Suprapubic skin (tissue), 4 donors: ENCODE data around the gene COL9A3. TPM values are rescaled to one million over a fixed set of nuclear protein-coding genes. Genes with fewer than 3 reads are reported as not detected.

Source experiments
- DNase-seq, 2 donors: peaks; one replicate each; pipeline ENCODE4 v3.0.0-alpha.2; 2019; ENCODE audit warnings: low spot score in 2 of 2
- H3K27ac ChIP-seq: fragments of 200-600 bp; sonication (generic); one replicate; pipeline ENCODE4 v1.5.1; 2019
- H3K27me3 ChIP-seq: fragments of 200-600 bp; sonication (generic); one replicate; pipeline ENCODE4 v1.5.1; 2019
- H3K36me3 ChIP-seq: fragments of 200-600 bp; sonication (generic); one replicate; pipeline ENCODE4 v1.5.1; 2019
- H3K4me1 ChIP-seq: fragments of 200-600 bp; sonication (generic); one replicate; pipeline ENCODE4 v1.5.1; 2019
- H3K4me3 ChIP-seq: fragments of 200-600 bp; sonication (generic); one replicate; pipeline ENCODE4 v1.5.1; 2019; ENCODE audit warnings: mild to moderate bottlenecking
- H3K9me3 ChIP-seq: fragments of 200-600 bp; sonication (generic); one replicate; pipeline ENCODE4 v1.5.1; 2019
- EP300 ChIP-seq: sonication (generic); formaldehyde crosslinking; IDR thresholded peaks from one replicate; pipeline ENCODE4 v1.6.1; 2017; ENCODE audit warnings: antibody characterized with exemption
- POLR2A ChIP-seq, 2 donors: fragments of 450-650 bp; IDR thresholded peaks; one replicate each; pipeline ENCODE4 v1.6.1; 2017; ENCODE audit warnings: antibody characterized with exemption in 2 of 2, mild to moderate bottlenecking in 2 of 2, moderate library complexity in 2 of 2
- POLR2AphosphoS5 ChIP-seq, 3 donors: sonication (generic); formaldehyde crosslinking; IDR thresholded peaks; one replicate each; pipeline ENCODE4 v1.6.1; 2017; ENCODE audit warnings: antibody characterized with exemption in 3 of 3
- WGBS: methylation state at CpG from one replicate; pipeline ENCODE4 v1.1.5; 2018; 5-methylcytosine and 5-hydroxymethylcytosine counted together
- total RNA-seq, 4 donors: library from RNA; depleted of rRNA; stranded (reverse); fragments of >200 nt; gene quantifications; one replicate each; pipeline ENCODE4 v1.1.0, GENCODE V29; 2016
- TF ChIP-seq, protein P1 (sequence below), 2 donors: fragments of 200-600 bp in 1 of 2; fragments of 450-650 bp in 1 of 2; sonication (generic) in 1 of 2; IDR thresholded peaks; one replicate each; pipeline ENCODE4 v1.5.1; 2016 to 2019; ENCODE audit warnings: antibody characterized with exemption in 2 of 2, mild to moderate bottlenecking in 1 of 2, moderate library complexity in 1 of 2

Gene COL9A3
- total RNA-seq, 4 donors from 2014 or later, result 6.1 to 11.3 (median 8.1) TPM

DNA sequence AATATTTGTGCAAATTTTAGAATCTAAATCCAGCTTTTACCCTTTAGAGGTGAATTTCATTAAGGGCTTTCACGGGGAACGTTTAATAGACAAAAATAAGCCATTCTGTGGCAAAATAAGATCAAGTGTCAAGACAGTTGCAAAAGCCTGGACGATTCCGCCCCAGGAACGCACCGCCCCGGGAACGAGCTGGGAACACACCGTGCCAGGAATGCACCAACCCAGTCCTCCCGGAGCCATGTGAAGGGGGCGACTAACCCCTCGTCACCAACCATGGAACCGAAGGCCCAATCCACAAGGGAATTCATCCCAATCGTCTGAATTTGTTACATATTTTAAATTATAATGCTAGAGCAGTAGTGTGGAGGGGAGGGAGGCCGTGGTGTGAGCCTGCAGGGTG lies 65.6 kb downstream of the COL9A3 start:
- no peaks in the 10 kb centered on the region for H3K9me3 ChIP-seq
- 91% methylated on average over 15 of the region's 15 CpGs for WGBS
- peaks cover 34% of the 10 kb centered on the region for H3K36me3 ChIP-seq
- peaks cover 16% of the 10 kb centered on the region for H3K4me1 ChIP-seq
- TF ChIP-seq EP300 (no peak), POLR2A (IDR thresholded peaks at IDR 0.05) (no peak), POLR2AphosphoS5 (IDR thresholded peaks at IDR 0.05) (no peak)
- TF ChIP-seq, protein P1, sequence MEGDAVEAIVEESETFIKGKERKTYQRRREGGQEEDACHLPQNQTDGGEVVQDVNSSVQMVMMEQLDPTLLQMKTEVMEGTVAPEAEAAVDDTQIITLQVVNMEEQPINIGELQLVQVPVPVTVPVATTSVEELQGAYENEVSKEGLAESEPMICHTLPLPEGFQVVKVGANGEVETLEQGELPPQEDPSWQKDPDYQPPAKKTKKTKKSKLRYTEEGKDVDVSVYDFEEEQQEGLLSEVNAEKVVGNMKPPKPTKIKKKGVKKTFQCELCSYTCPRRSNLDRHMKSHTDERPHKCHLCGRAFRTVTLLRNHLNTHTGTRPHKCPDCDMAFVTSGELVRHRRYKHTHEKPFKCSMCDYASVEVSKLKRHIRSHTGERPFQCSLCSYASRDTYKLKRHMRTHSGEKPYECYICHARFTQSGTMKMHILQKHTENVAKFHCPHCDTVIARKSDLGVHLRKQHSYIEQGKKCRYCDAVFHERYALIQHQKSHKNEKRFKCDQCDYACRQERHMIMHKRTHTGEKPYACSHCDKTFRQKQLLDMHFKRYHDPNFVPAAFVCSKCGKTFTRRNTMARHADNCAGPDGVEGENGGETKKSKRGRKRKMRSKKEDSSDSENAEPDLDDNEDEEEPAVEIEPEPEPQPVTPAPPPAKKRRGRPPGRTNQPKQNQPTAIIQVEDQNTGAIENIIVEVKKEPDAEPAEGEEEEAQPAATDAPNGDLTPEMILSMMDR (IDR thresholded peaks at IDR 0.05), result no peak
- DNase-seq, result no peak
- no peak overlapping the region for H3K27ac ChIP-seq
- H3K27me3 ChIP-seq, result no peaks in the 10 kb centered on the region
- H3K4me3 ChIP-seq, result no peak overlapping the region

DNA sequence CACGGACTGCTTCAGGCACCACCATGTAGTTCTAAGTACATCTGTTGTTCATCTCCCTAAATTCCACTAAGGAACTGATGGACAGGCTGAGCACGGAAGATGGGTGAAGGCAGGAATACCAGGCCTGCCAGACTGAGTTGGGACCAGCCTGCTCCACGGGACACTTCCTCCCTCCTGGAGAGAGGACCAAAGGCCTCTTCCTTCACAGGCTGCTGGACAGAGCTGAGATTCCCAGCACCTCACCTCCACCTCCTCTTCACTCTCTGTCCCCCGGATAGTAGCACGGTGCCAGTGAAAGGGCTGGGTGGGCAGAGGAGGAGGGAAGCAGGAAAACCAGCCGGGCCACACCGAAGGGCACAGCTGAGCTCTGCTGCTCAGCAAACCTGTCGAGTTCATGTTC lies 67.7 kb downstream of the COL9A3 start:
- no peak for TF ChIP-seq POLR2A (IDR thresholded peaks at IDR 0.05)
- TF ChIP-seq, protein P1 (IDR thresholded peaks at IDR 0.05), result no peak
- TF ChIP-seq POLR2AphosphoS5 (IDR thresholded peaks at IDR 0.05), result no peak
- TF ChIP-seq EP300, result no peak
- H3K4me1 ChIP-seq, result peaks cover 18% of the 10 kb centered on the region
- WGBS, result 67% methylated on average over 8 of the region's 8 CpGs
- H3K4me3 ChIP-seq, result no peak overlapping the region
- H3K9me3 ChIP-seq, result no peaks in the 10 kb centered on the region
- H3K27me3 ChIP-seq, result no peaks in the 10 kb centered on the region
- peaks cover 55% of the 10 kb centered on the region for H3K36me3 ChIP-seq
- no peak for DNase-seq
- H3K27ac ChIP-seq, result no peak overlapping the region

DNA sequence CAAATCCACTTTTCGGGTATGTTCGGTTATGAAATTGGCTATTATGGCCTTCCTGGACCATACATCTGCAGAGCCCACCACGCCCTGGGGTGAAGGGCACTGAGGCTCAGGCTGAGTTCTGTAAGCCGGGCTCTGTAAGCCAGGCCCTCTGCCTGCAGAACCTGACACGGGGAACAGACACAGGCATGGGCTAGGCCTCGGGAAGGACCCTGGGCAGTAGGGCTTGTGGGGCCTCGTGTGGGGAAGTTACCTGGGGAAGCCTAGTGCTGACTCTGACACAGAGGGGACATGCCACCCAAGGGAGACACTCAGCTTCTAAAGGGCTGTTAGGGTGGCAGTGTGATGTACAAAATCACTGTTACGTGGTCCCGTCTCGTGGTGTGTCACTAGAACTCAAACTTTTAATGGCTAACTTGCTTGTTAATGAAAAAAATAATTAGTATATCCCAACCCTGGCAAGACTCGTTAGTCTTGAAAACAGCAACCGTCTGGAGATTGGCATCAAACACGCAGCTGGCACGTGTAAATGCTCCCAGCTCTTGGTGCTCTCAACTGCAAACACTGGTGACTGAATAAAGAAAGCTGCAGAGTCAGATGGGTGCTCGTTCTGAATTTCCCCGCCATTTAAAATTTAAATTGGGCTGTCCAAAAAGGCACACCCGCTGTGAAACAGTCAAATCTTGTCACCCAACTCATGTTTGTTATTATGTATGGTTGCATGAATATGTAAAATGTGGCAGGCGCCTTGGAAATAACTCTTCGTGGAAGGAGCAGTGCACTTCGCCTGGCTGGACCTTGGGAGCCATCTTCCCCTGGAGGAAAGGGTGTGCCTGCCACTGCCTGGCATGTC lies 68.4 kb downstream of the COL9A3 start:
- TF ChIP-seq POLR2AphosphoS5 (IDR thresholded peaks at IDR 0.05) (no peak), EP300 (no peak), POLR2A (IDR thresholded peaks at IDR 0.05) (no peak)
- TF ChIP-seq, protein P1 (IDR thresholded peaks at IDR 0.05), result no peak
- Histone ChIP-seq H3K27me3 (no peaks in the 10 kb centered on the region), H3K9me3 (no peaks in the 10 kb centered on the region), H3K4me3 (no peak overlapping the region), H3K4me1 (peaks cover 18% of the 10 kb centered on the region), H3K36me3 (peaks cover 57% of the 10 kb centered on the region), H3K27ac (no peak overlapping the region)
- 56% methylated on average over 19 of the region's 20 CpGs for WGBS
- DNase-seq, result no peak

DNA sequence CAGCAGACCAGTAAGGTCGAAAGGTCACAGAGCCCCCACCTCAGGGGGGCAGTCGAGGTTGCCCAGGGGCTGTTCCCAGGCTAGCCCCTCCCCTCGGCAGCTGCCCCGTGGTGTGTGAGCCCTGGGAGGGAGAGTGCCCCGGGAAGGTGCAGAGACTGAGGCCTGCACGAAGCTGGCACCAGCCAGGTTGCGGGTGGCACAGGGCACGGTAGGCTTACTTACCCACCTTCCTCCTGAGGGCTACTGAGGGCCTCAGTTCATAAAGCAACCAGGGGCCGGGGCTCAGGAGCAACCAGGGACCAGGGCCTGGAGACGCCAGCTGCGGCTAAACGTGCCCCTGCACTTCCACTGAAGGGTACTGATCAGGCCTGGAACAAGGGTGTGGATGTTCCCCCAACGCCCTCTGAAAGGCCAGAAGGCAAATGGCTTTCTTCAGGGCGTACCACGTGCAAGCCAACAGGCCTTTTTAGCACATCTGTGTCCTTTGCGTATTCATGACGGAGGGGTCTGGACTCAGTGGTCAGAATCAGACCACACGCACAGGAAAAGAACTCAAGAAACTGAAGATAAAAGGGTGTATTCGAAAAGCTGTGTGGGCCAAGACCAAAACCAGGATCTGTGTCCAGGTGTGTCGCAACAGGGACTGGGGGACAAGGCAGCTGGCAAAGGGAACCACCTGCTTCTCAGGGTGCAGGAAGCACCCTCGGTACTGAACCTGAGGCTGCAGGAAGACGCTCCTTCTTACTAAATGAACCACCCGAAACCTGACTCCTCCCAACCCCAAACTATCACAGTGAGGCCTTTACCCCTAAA lies 69.3 kb downstream of the COL9A3 start:
- Histone ChIP-seq H3K4me3 (no peak overlapping the region), H3K9me3 (no peaks in the 10 kb centered on the region), H3K4me1 (peaks cover 18% of the 10 kb centered on the region), H3K36me3 (peaks cover 57% of the 10 kb centered on the region), H3K27ac (no peak overlapping the region), H3K27me3 (no peaks in the 10 kb centered on the region)
- 88% methylated on average over 15 of the region's 23 CpGs for WGBS
- DNase-seq, result no peak
- no peak for TF ChIP-seq POLR2A (IDR thresholded peaks at IDR 0.05)
- no peak for TF ChIP-seq POLR2AphosphoS5 (IDR thresholded peaks at IDR 0.05)
- no peak for TF ChIP-seq EP300
- TF ChIP-seq, protein P1 (IDR thresholded peaks at IDR 0.05), result no peak

DNA sequence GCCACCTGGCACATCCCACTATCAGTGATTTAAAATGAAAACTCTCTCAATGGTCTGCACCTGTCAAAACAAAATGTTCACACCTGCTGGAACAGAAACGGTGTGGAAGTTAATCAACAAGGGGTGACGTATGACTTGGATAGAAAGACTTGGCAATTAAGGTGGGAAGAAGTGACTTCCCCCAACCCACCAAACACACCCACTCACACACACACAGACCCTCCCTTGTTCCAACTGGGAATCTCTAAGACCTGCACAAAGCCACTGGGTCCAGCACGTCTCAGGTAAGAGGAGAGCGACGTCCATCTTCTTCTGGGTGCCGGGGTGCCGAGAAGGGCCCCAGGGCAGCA lies 69.8 kb downstream of the COL9A3 start:
- WGBS, result 81% methylated on average over 4 of the region's 7 CpGs
- no peaks in the 10 kb centered on the region for H3K27me3 ChIP-seq
- no peak for DNase-seq
- no peak overlapping the region for H3K27ac ChIP-seq
- H3K4me1 ChIP-seq, result peaks cover 18% of the 10 kb centered on the region
- no peak for TF ChIP-seq POLR2AphosphoS5 (IDR thresholded peaks at IDR 0.05)
- TF ChIP-seq POLR2A (IDR thresholded peaks at IDR 0.05), result no peak
- no peak for TF ChIP-seq EP300
- TF ChIP-seq, protein P1 (IDR thresholded peaks at IDR 0.05), result no peak
- H3K36me3 ChIP-seq, result peaks cover 57% of the 10 kb centered on the region
- H3K9me3 ChIP-seq, result no peaks in the 10 kb centered on the region
- H3K4me3 ChIP-seq, result no peak overlapping the region
